Left hindlimb (tissue), 1 donor: ENCODE measurements around the gene MYO1C.
"Not testable (repeated sequence)": the region's sequence is repeated elsewhere in the genome, so short reads cannot be mapped to it uniquely, and the experiment has no call there.

Source experiments
- DNase-seq: peaks from one replicate; pipeline ENCODE4 v3.0.0-alpha.2; 2018

MYO1C gene

DNA sequence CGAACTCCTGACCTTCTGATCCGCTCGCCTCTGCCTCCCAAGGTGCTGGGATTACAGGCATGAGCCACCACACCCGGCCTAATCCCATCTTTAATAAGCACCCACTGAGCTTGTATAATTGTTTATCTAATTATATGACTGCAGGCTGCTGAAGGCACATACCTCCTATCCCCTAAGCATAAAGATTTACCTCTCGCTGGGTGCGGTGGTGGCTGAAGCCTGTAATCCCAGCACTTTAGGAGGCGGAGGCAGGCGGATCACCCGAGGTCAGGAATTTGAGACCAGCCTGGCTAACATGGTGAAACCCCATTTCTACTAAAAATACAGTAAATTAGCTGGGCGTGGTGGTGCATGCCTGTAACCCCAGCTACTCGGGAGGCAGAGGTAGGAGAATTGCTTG is 72.3 kb downstream of the MYO1C start:
- no peak for DNase-seq

GRCh38 chr17:1418476-1418875 is 74.0 kb downstream of the MYO1C start:
- DNase-seq = not testable (repeated sequence)

DNA sequence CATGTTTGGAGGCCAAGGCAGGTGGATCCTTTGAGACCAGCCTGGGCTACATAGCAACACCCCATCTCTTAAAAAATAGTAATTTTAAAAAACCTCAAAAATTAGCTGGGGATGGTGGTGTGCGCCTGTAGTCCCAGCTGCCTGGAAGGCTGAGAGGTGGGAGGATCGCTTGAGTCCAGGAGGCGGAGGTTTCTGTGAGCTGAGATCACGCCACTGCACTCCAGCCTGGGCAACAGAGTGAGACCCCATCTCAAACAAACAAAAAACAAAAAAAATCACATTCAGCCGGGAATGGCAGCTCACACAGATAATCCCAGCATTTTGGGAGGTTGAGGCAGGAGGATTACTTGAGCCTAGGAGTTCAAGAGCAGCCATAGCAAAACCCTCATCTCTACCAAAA is 76.1 kb downstream of the MYO1C start:
- no peak for DNase-seq

GRCh38 chr17:1414634-1415033 is 77.9 kb downstream of the MYO1C start:
- DNase-seq = no peak
